HG03039 (cell line): Measurements from ENCODE around the gene KDM2B.
"Not testable (repeated sequence)": the region's sequence is repeated elsewhere in the genome, so short reads cannot be mapped to it uniquely, and the experiment has no call there.

ENCODE experiments used
- ATAC-seq: cut with Tn5 transposase; IDR thresholded peaks from one replicate; pipeline ENCODE4 v1.9.1; 2021; ENCODE audit warnings: mild to moderate bottlenecking, moderate library complexity; ENCODE audit not compliant: unreplicated experiment

The KDM2B gene

GRCh38 chr12:121507984-121508383 lies 72.8 kb downstream of the KDM2B start:
- ATAC-seq = no peak

GRCh38 chr12:121507245-121507644 lies 73.6 kb downstream of the KDM2B start:
- ATAC-seq = no peak

- ATAC-seq = no peak
These were observed 75.3 kb downstream of the KDM2B start for GRCh38 chr12:121505513-121505912.

GRCh38 chr12:121504505-121504904 lies 76.3 kb downstream of the KDM2B start:
- no peak for ATAC-seq

- no peak for ATAC-seq
These were observed 77.4 kb downstream of the KDM2B start for GRCh38 chr12:121503395-121503794.

GRCh38 chr12:121501946-121502345 lies 78.9 kb downstream of the KDM2B start:
- ATAC-seq = no peak

- no peak for ATAC-seq
These were observed 80.7 kb downstream of the KDM2B start for GRCh38 chr12:121499929-121500793.

- ATAC-seq = no peak
These were observed 85.1 kb downstream of the KDM2B start for GRCh38 chr12:121495746-121496145.

GRCh38 chr12:121494093-121494787 lies 86.6 kb downstream of the KDM2B start:
- no peak for ATAC-seq

GRCh38 chr12:121490401-121491281 lies 90.2 kb downstream of the KDM2B start:
- no peak for ATAC-seq

- ATAC-seq = no peak
These were observed 90.9 kb downstream of the KDM2B start for GRCh38 chr12:121489874-121490273.

GRCh38 chr12:121484967-121485366 lies 95.9 kb downstream of the KDM2B start:
- ATAC-seq = no peak

GRCh38 chr12:121484564-121484963 lies 96.3 kb downstream of the KDM2B start:
- ATAC-seq = not testable (repeated sequence)

- no peak for ATAC-seq
These were observed 96.9 kb downstream of the KDM2B start for GRCh38 chr12:121483949-121484348.

- no peak for ATAC-seq
These were observed 104.3 kb downstream of the KDM2B start for GRCh38 chr12:121476477-121476876.

GRCh38 chr12:121475279-121475678 lies 105.5 kb downstream of the KDM2B start:
- ATAC-seq = no peak

GRCh38 chr12:121472150-121472905 lies 108.5 kb downstream of the KDM2B start:
- ATAC-seq = no peak

- ATAC-seq = no peak
These were observed 110.1 kb downstream of the KDM2B start for GRCh38 chr12:121470751-121471150.

GRCh38 chr12:121468499-121468801 lies 112.4 kb downstream of the KDM2B start:
- ATAC-seq = no peak

GRCh38 chr12:121467638-121468498 lies 113.0 kb downstream of the KDM2B start:
- peak; percentile 2 for ATAC-seq
